ENCODE data around the gene TEX51. TPM values are rescaled to one million over a fixed set of nuclear protein-coding genes. Genes with fewer than 3 reads are reported as not detected.

Gene TEX51
- total RNA-seq, 1 donor from 2014 or later = not detected

- intact Hi-C loops (cut with DNase I) = no loop called here
- DNase-seq = no peak
- no peak for ATAC-seq (ENCODE audit: poor library complexity)
These were observed 10.1 kb downstream of the TEX51 start for GRCh38 chr2:126908721-126909177.

- no peak for ATAC-seq (ENCODE audit: poor library complexity)
- intact Hi-C loops (cut with DNase I) = no loop called here
- DNase-seq = no peak
These were observed 10.7 kb downstream of the TEX51 start for GRCh38 chr2:126909366-126909765.

- DNase-seq (no peak), ATAC-seq (ENCODE audit: poor library complexity) (no peak)
- intact Hi-C loops (cut with DNase I) = no loop called here
These were observed 11.1 kb downstream of the TEX51 start for GRCh38 chr2:126909781-126910180.

- no peak for DNase-seq
These were observed 11.9 kb downstream of the TEX51 start for GRCh38 chr2:126910637-126911036.

GRCh38 chr2:126911111-126911796 is 12.6 kb downstream of the TEX51 start:
- intact Hi-C loops (cut with DNase I) = no loop called here
- ATAC-seq (ENCODE audit: poor library complexity) (no peak), DNase-seq (no peak)

More at GRCh38 chr2:126910637-126911036, 11.9 kb downstream of the TEX51 start:
- intact Hi-C loops (cut with DNase I) = no loop called here
- no peak for ATAC-seq (ENCODE audit: poor library complexity)

GRCh38 chr2:126912201-126912600 is 13.5 kb downstream of the TEX51 start:
- intact Hi-C loops (cut with DNase I) = no loop called here
- DNase-seq (no peak), ATAC-seq (ENCODE audit: poor library complexity) (no peak)

GRCh38 chr2:126913329-126913728 is 14.6 kb downstream of the TEX51 start:
- ATAC-seq (ENCODE audit: poor library complexity) (no peak), DNase-seq (no peak)
- intact Hi-C loops (cut with DNase I) = no loop called here

- no peak for DNase-seq
- no peak for ATAC-seq (ENCODE audit: poor library complexity)
- intact Hi-C loops (cut with DNase I) = no loop called here
These were observed 15.4 kb downstream of the TEX51 start for GRCh38 chr2:126913881-126914615.

- intact Hi-C loops (cut with DNase I) = no loop called here
- no peak for ATAC-seq (ENCODE audit: poor library complexity)
These were observed 16.3 kb downstream of the TEX51 start for GRCh38 chr2:126914811-126915500.

GRCh38 chr2:126915903-126916302 is 17.2 kb downstream of the TEX51 start:
- DNase-seq (no peak), ATAC-seq (ENCODE audit: poor library complexity) (no peak)
- intact Hi-C loops (cut with DNase I) = no loop called here

More at GRCh38 chr2:126914811-126915500, 16.3 kb downstream of the TEX51 start:
- DNase-seq = no peak

- DNase-seq = no peak
- ATAC-seq (ENCODE audit: poor library complexity) = no peak
- intact Hi-C loops (cut with DNase I) = no loop called here
These were observed 18.1 kb downstream of the TEX51 start for GRCh38 chr2:126916744-126917143.

GRCh38 chr2:126921066-126921465 is 22.4 kb downstream of the TEX51 start:
- DNase-seq (no peak), ATAC-seq (ENCODE audit: poor library complexity) (no peak)
- intact Hi-C loops (cut with DNase I) = no loop called here

GRCh38 chr2:126930970-126931590 is 32.4 kb downstream of the TEX51 start:
- intact Hi-C loops (cut with DNase I) = no loop called here
- DNase-seq = no peak
- no peak for ATAC-seq (ENCODE audit: poor library complexity)

GRCh38 chr2:126932529-126932928 is 33.8 kb downstream of the TEX51 start:
- no peak for ATAC-seq (ENCODE audit: poor library complexity)
- intact Hi-C loops (cut with DNase I) = no loop called here
- no peak for DNase-seq

- intact Hi-C loops (cut with DNase I) = no loop called here
- no peak for DNase-seq
- no peak for ATAC-seq (ENCODE audit: poor library complexity)
These were observed 34.4 kb downstream of the TEX51 start for GRCh38 chr2:126932966-126933710.

GRCh38 chr2:126933711-126934091 is 35.0 kb downstream of the TEX51 start:
- DNase-seq = no peak
- ATAC-seq (ENCODE audit: poor library complexity) = no peak
- intact Hi-C loops (cut with DNase I) = no loop called here

- intact Hi-C loops (cut with DNase I) = no loop called here
- no peak for DNase-seq
- ATAC-seq (ENCODE audit: poor library complexity) = no peak
These were observed 36.1 kb downstream of the TEX51 start for GRCh38 chr2:126934809-126935208.

GRCh38 chr2:126935774-126936173 is 37.1 kb downstream of the TEX51 start:
- DNase-seq (no peak), ATAC-seq (ENCODE audit: poor library complexity) (no peak)
- intact Hi-C loops (cut with DNase I) = no loop called here

All from Right ventricle myocardium superior (tissue), 1 donor.